ENCODE data around the gene COL6A2. TPM values are rescaled to one million over a fixed set of nuclear protein-coding genes. Genes with fewer than 3 reads are reported as not detected.

The COL6A2 gene
- total RNA-seq, 2 donors from 2014 or later: 259 to 377 TPM

DNA sequence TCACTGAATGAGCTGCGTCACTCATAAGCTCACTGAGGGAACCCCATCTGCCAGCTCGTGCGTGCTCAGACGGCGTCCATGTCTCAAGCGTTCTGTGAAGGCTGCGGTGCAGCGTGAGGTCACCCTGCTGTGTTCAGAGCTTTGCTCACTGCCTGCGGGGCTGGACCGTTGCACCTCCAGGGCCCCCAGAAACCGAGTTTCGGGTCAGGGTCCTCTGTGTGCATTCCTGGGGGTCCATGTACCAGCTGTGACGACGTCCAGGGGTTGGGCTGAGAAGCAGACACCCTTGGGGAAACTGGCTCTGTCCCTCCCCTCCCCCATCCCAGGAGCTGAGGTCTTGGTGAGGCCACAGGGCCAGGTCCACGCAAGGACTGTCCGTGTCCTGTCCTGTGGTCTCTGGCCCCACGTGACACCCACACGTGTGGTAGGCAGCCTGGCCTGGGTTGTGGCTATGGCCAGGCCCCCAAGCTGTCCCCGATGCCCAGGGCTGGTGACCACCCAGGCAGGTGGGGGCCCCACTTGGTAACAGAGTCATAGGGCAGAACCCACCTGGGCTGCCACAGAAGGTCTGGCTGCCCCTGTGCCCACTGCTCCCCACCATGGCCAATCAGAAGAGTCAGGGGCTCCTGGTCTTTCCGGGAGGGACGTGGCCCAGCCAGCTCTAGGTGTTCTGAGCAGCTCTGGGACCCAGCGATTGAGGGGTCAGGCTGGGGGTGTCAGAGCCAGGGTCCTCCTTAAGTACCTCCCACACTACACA is 33.1 kb downstream of the COL6A2 start:
- H3K4me1 Mint-ChIP-seq: no peaks in the 10 kb centered on the region
- no peaks in the 10 kb centered on the region for H3K9me3 Mint-ChIP-seq
- H3K4me3 ChIP-seq (ENCODE audit: low read length): no peak overlapping the region
- no peak overlapping the region for H3K4me3 Mint-ChIP-seq
- no peak for DNase-seq
- H3K9me3 ChIP-seq (ENCODE audit: control insufficient read depth, low read length): no peaks in the 10 kb centered on the region
- H3K27me3 ChIP-seq (ENCODE audit: control insufficient read depth, insufficient read depth, low read length, poor library complexity, severe bottlenecking): no peaks in the 10 kb centered on the region
- H3K27me3 Mint-ChIP-seq (ENCODE audit: insufficient read depth): peaks cover 1% of the 10 kb centered on the region
- H3K4me1 ChIP-seq (ENCODE audit: control insufficient read depth, insufficient read depth, low read length): no peaks in the 10 kb centered on the region
- WGBS, 2 experiments (ENCODE audit: insufficient coverage in 1 of 2, insufficient read length in 1 of 2): 92 to 94% methylated on average over 13 to 22 of the region's 22 CpGs
- H3K27ac Mint-ChIP-seq: no peak overlapping the region
- H3K36me3 Mint-ChIP-seq (ENCODE audit: low read depth): peaks cover 7% of the 10 kb centered on the region
- no peak overlapping the region for H3K9ac ChIP-seq (ENCODE audit: extremely low read depth, low read length, poor library complexity, severe bottlenecking)
- no peak overlapping the region for H3K27ac ChIP-seq (ENCODE audit: low read depth, low read length)
- peaks cover 7% of the 10 kb centered on the region for H3K36me3 ChIP-seq (ENCODE audit: control insufficient read depth, insufficient read depth, low read length)
- TF ChIP-seq, protein P1, sequence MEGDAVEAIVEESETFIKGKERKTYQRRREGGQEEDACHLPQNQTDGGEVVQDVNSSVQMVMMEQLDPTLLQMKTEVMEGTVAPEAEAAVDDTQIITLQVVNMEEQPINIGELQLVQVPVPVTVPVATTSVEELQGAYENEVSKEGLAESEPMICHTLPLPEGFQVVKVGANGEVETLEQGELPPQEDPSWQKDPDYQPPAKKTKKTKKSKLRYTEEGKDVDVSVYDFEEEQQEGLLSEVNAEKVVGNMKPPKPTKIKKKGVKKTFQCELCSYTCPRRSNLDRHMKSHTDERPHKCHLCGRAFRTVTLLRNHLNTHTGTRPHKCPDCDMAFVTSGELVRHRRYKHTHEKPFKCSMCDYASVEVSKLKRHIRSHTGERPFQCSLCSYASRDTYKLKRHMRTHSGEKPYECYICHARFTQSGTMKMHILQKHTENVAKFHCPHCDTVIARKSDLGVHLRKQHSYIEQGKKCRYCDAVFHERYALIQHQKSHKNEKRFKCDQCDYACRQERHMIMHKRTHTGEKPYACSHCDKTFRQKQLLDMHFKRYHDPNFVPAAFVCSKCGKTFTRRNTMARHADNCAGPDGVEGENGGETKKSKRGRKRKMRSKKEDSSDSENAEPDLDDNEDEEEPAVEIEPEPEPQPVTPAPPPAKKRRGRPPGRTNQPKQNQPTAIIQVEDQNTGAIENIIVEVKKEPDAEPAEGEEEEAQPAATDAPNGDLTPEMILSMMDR (conservative IDR thresholded peaks at IDR 0.05): no peak

DNA sequence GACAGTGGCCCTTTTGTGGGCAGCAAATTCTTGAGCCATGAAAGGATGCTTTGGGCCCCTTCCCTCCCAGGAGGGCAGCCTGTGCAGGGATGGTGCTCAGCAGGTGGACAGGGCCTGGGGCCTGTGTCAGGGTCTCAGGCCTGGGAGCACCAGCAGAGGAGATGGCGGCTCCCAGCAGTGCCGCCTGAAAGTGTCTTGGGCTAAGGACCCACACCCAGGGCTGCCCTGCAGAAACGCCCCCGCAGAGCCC is 33.6 kb downstream of the COL6A2 start:
- Histone ChIP-seq H3K27me3 (ENCODE audit: control insufficient read depth, insufficient read depth, low read length, poor library complexity, severe bottlenecking) (no peaks in the 10 kb centered on the region), H3K9ac (ENCODE audit: extremely low read depth, low read length, poor library complexity, severe bottlenecking) (no peak overlapping the region), H3K4me3 (ENCODE audit: low read length) (no peak overlapping the region), H3K4me1 (ENCODE audit: control insufficient read depth, insufficient read depth, low read length) (no peaks in the 10 kb centered on the region), H3K27ac (ENCODE audit: low read depth, low read length) (no peak overlapping the region), H3K9me3 (ENCODE audit: control insufficient read depth, low read length) (no peaks in the 10 kb centered on the region), H3K36me3 (ENCODE audit: control insufficient read depth, insufficient read depth, low read length) (peaks cover 6% of the 10 kb centered on the region)
- H3K36me3 Mint-ChIP-seq (ENCODE audit: low read depth): peaks cover 5% of the 10 kb centered on the region
- H3K27ac Mint-ChIP-seq: no peak overlapping the region
- no peak overlapping the region for H3K4me3 Mint-ChIP-seq
- no peaks in the 10 kb centered on the region for H3K4me1 Mint-ChIP-seq
- H3K9me3 Mint-ChIP-seq: no peaks in the 10 kb centered on the region
- TF ChIP-seq, protein P1 (conservative IDR thresholded peaks at IDR 0.05): no peak
- peaks cover 1% of the 10 kb centered on the region for H3K27me3 Mint-ChIP-seq (ENCODE audit: insufficient read depth)
- WGBS, 2 experiments (ENCODE audit: insufficient coverage in 1 of 2, insufficient read length in 1 of 2): 90 to 94% methylated on average over 3 to 4 of the region's 4 CpGs
- DNase-seq: no peak

DNA sequence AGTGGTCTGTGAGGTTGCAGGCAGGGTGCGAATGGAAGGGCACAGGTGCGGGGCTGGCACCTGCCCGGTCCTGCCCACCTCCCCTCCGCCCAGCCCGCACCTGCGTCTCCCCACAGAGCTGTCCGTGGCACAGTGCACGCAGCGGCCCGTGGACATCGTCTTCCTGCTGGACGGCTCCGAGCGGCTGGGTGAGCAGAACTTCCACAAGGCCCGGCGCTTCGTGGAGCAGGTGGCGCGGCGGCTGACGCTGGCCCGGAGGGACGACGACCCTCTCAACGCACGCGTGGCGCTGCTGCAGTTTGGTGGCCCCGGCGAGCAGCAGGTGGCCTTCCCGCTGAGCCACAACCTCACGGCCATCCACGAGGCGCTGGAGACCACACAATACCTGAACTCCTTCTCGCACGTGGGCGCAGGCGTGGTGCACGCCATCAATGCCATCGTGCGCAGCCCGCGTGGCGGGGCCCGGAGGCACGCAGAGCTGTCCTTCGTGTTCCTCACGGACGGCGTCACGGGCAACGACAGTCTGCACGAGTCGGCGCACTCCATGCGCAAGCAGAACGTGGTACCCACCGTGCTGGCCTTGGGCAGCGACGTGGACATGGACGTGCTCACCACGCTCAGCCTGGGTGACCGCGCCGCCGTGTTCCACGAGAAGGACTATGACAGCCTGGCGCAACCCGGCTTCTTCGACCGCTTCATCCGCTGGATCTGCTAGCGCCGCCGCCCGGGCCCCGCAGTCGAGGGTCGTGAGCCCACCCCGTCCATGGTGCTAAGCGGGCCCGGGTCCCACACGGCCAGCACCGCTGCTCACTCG is 34.1 kb downstream of the COL6A2 start:
- Histone ChIP-seq H3K9ac (ENCODE audit: extremely low read depth, low read length, poor library complexity, severe bottlenecking) (no peak overlapping the region), H3K4me1 (ENCODE audit: control insufficient read depth, insufficient read depth, low read length) (no peaks in the 10 kb centered on the region), H3K27ac (ENCODE audit: low read depth, low read length) (no peak overlapping the region), H3K27me3 (ENCODE audit: control insufficient read depth, insufficient read depth, low read length, poor library complexity, severe bottlenecking) (no peaks in the 10 kb centered on the region), H3K9me3 (ENCODE audit: control insufficient read depth, low read length) (no peaks in the 10 kb centered on the region), H3K36me3 (ENCODE audit: control insufficient read depth, insufficient read depth, low read length) (peaks cover 6% of the 10 kb centered on the region), H3K4me3 (ENCODE audit: low read length) (no peak overlapping the region)
- TF ChIP-seq, protein P1 (conservative IDR thresholded peaks at IDR 0.05): no peak
- 94 to 96% methylated on average over 67 to 85 of the region's 85 CpGs for WGBS, 2 experiments (ENCODE audit: insufficient coverage in 1 of 2, insufficient read length in 1 of 2)
- no peak for DNase-seq
- peaks cover 1% of the 10 kb centered on the region for H3K27me3 Mint-ChIP-seq (ENCODE audit: insufficient read depth)
- no peak overlapping the region for H3K27ac Mint-ChIP-seq
- H3K9me3 Mint-ChIP-seq: no peaks in the 10 kb centered on the region
- H3K4me3 Mint-ChIP-seq: no peak overlapping the region
- no peaks in the 10 kb centered on the region for H3K4me1 Mint-ChIP-seq
- peaks cover 5% of the 10 kb centered on the region for H3K36me3 Mint-ChIP-seq (ENCODE audit: low read depth)
